Fibroblast of villous mesenchyme (primary cell): ENCODE data around the gene PIK3R5. TPM values are rescaled to one million over a fixed set of nuclear protein-coding genes. Genes with fewer than 3 reads are reported as not detected.

ENCODE experiments used
- DNase-seq: peaks from one replicate; pipeline ENCODE4 v3.0.0-alpha.2; 2010; ENCODE audit warnings: low read depth
- H3K4me3 ChIP-seq: 2 replicates; pipeline ENCODE4 v1.5.1; 2011; ENCODE audit warnings: low read depth, mild to moderate bottlenecking, low read length
- CTCF ChIP-seq: IDR thresholded peaks from 2 replicates; pipeline ENCODE4 v1.5.1; 2012; ENCODE audit warnings: low read depth, mild to moderate bottlenecking, low read length; ENCODE audit not compliant: insufficient read depth
- total RNA-seq: library from RNA; depleted of rRNA; stranded (reverse); fragments of >200 nt; gene quantifications from 2 replicates; pipeline ENCODE4 v1.2.3, GENCODE V29; 2012

Gene PIK3R5
- total RNA-seq, 1 donor = not detected

GRCh38 chr17:8966926-8967325 is 1.4 kb upstream of the PIK3R5 start:
- TF ChIP-seq CTCF = no peak
- no peak for DNase-seq
- H3K4me3 ChIP-seq = no peak overlapping the region

GRCh38 chr17:8964801-8965393 is 610 bp downstream of the PIK3R5 start:
- no peak for DNase-seq
- TF ChIP-seq CTCF = no peak
- H3K4me3 ChIP-seq = no peak overlapping the region

GRCh38 chr17:8963647-8964258 is 1.8 kb downstream of the PIK3R5 start:
- TF ChIP-seq CTCF = no peak
- no peak overlapping the region for H3K4me3 ChIP-seq
- no peak for DNase-seq

GRCh38 chr17:8963014-8963413 is 2.5 kb downstream of the PIK3R5 start:
- no peak for DNase-seq
- TF ChIP-seq CTCF = no peak
- no peak overlapping the region for H3K4me3 ChIP-seq

- TF ChIP-seq CTCF = no peak
- no peak overlapping the region for H3K4me3 ChIP-seq
- no peak for DNase-seq
Measured at GRCh38 chr17:8961829-8962228, 3.7 kb downstream of the PIK3R5 start.

GRCh38 chr17:8960325-8961140 is 5.0 kb downstream of the PIK3R5 start:
- no peak for TF ChIP-seq CTCF
- no peak overlapping the region for H3K4me3 ChIP-seq
- no peak for DNase-seq
